HEK293 (cell line): Measurements from ENCODE around the gene C2CD4C.

Experiments used
- CTCF ChIA-PET: fragments of 350-600 bp; formaldehyde crosslinking; extraction: SDS; loops from one replicate; lab custom pipeline; 2021; ENCODE audit warnings: antibody characterized with exemption; lab: Yijun Ruan, JAX
- POLR2A ChIA-PET: fragments of 300-600 bp; formaldehyde crosslinking; extraction: SDS; loops from one replicate; lab custom pipeline; 2020; ENCODE audit warnings: antibody characterized with exemption, inconsistent platforms; lab: Yijun Ruan, JAX
- H3K27ac ChIP-seq: fragments of 200-500 bp; sonication (Bioruptor generic); 2 replicates; pipeline ENCODE4 v1.5.1; 2014; ENCODE audit warnings: low read depth, low read length, control low read depth, inconsistent platforms; ENCODE audit errors: extremely low read depth
- H3K36me3 ChIP-seq, 2 experiments: fragments of 200-500 bp in 1 of 2; sonication (Bioruptor generic) in 1 of 2; 1 replicate in 1 of 2; 2 replicates in 1 of 2; pipeline ENCODE4 v1.5.1; 2014 to 2017; ENCODE audit warnings: inconsistent platforms in 2 of 2, low read length in 2 of 2; ENCODE audit not compliant: control insufficient read depth in 2 of 2, insufficient read depth in 1 of 2
- H3K4me1 ChIP-seq: fragments of 200-500 bp; sonication (Bioruptor generic); 2 replicates; pipeline ENCODE4 v1.5.1; 2014; ENCODE audit warnings: mild to moderate bottlenecking, low read length, inconsistent platforms; ENCODE audit not compliant: control insufficient read depth, insufficient read depth
- H3K4me3 ChIP-seq: 2 replicates; pipeline ENCODE4 v1.5.1; 2011; ENCODE audit warnings: low read depth, mild to moderate bottlenecking, control low read depth, low read length, moderate library complexity
- H3K9me3 ChIP-seq: fragments of 200-500 bp; sonication (Bioruptor generic); 2 replicates; pipeline ENCODE4 v1.5.1; 2014; ENCODE audit warnings: low read depth, low read length, inconsistent platforms; ENCODE audit not compliant: control insufficient read depth, insufficient read depth
- BCL11A ChIP-seq: fragments of 450-650 bp; formaldehyde crosslinking; IDR thresholded peaks from 2 replicates; pipeline ENCODE4 v1.5.1; 2016; ENCODE audit warnings: low read depth, missing biosample characterization, missing genetic modification characterization
- KLF1 ChIP-seq: fragments of 450-650 bp; formaldehyde crosslinking; IDR thresholded peaks from 2 replicates; pipeline ENCODE4 v1.5.1; 2016; ENCODE audit warnings: missing biosample characterization, missing genetic modification characterization
- KLF16 ChIP-seq: fragments of 450-650 bp; formaldehyde crosslinking; IDR thresholded peaks from 2 replicates; pipeline ENCODE4 v1.5.1; 2017; ENCODE audit warnings: missing biosample characterization, missing genetic modification characterization
- MEIS1 ChIP-seq: sonication (generic); formaldehyde crosslinking; IDR thresholded peaks from 2 replicates; pipeline ENCODE4 v1.8.1; 2022; ENCODE audit warnings: missing genetic modification reagents, mild to moderate bottlenecking, borderline replicate concordance
- PRDM1 ChIP-seq: fragments of 450-650 bp; formaldehyde crosslinking; IDR thresholded peaks from 2 replicates; pipeline ENCODE4; 2016; ENCODE audit warnings: missing biosample characterization, missing genetic modification characterization
- REPIN1 ChIP-seq: fragments of 450-650 bp; formaldehyde crosslinking; IDR thresholded peaks from 2 replicates; pipeline ENCODE4 v1.5.1; 2017; ENCODE audit warnings: missing biosample characterization, missing genetic modification characterization, low read depth
- SP3 ChIP-seq: fragments of 450-650 bp; formaldehyde crosslinking; IDR thresholded peaks from 2 replicates; pipeline ENCODE4 v1.5.1; 2016; ENCODE audit warnings: missing biosample characterization, missing genetic modification characterization
- ZBTB17 ChIP-seq: fragments of 450-650 bp; formaldehyde crosslinking; IDR thresholded peaks from 2 replicates; pipeline ENCODE4 v1.5.1; 2016; ENCODE audit warnings: missing biosample characterization, missing genetic modification characterization
- ZNF24 ChIP-seq: fragments of 450-650 bp; formaldehyde crosslinking; IDR thresholded peaks from 2 replicates; pipeline ENCODE4 v1.5.1; 2016; ENCODE audit warnings: missing biosample characterization, missing genetic modification characterization
- ZNF324 ChIP-seq: fragments of 450-650 bp; formaldehyde crosslinking; IDR thresholded peaks from 2 replicates; pipeline ENCODE4 v1.5.1; 2016; ENCODE audit warnings: missing biosample characterization, missing genetic modification characterization
- ZNF366 ChIP-seq: fragments of 450-650 bp; formaldehyde crosslinking; conservative IDR thresholded peaks from 2 replicates; pipeline ENCODE4 v1.5.1; 2016; ENCODE audit warnings: missing biosample characterization, missing genetic modification characterization
- ZNF416 ChIP-seq: fragments of 450-650 bp; formaldehyde crosslinking; IDR thresholded peaks from 2 replicates; pipeline ENCODE4 v1.5.1; 2016; ENCODE audit warnings: missing biosample characterization, missing genetic modification characterization
- ZNF48 ChIP-seq: fragments of 450-650 bp; formaldehyde crosslinking; IDR thresholded peaks from 2 replicates; pipeline ENCODE4 v1.5.1; 2016; ENCODE audit warnings: missing biosample characterization, missing genetic modification characterization
- ZNF521 ChIP-seq: fragments of 450-650 bp; formaldehyde crosslinking; IDR thresholded peaks from 2 replicates; pipeline ENCODE4 v1.5.1; 2017; ENCODE audit warnings: missing biosample characterization, mild to moderate bottlenecking, missing genetic modification characterization
- ZNF776 ChIP-seq: fragments of 450-650 bp; formaldehyde crosslinking; IDR thresholded peaks from 2 replicates; pipeline ENCODE4 v1.5.0; 2017; ENCODE audit warnings: missing biosample characterization, missing genetic modification characterization, borderline replicate concordance
- ZNF792 ChIP-seq: fragments of 450-650 bp; formaldehyde crosslinking; IDR thresholded peaks from 2 replicates; pipeline ENCODE4 v1.5.1; 2016; ENCODE audit warnings: missing biosample characterization, missing genetic modification characterization
- TF ChIP-seq, protein P1 (sequence below): fragments of 450-650 bp; formaldehyde crosslinking; IDR thresholded peaks from 2 replicates; pipeline ENCODE4 v1.5.1; 2016; ENCODE audit warnings: missing biosample characterization, missing genetic modification characterization, borderline replicate concordance
- TF ChIP-seq, protein P2 (sequence below): fragments of 450-650 bp; IDR thresholded peaks from 2 replicates; pipeline ENCODE4 v1.5.1; 2018; ENCODE audit warnings: missing biosample characterization, missing genetic modification characterization
- TF ChIP-seq, protein P3 (sequence below): fragments of 450-650 bp; formaldehyde crosslinking; IDR thresholded peaks from 2 replicates; pipeline ENCODE4 v1.5.1; 2016; ENCODE audit warnings: missing biosample characterization, missing genetic modification characterization, low read depth
- TF ChIP-seq, protein P4 (sequence below): fragments of 450-650 bp; formaldehyde crosslinking; IDR thresholded peaks from 2 replicates; pipeline ENCODE4 v1.5.1; 2016; ENCODE audit warnings: missing biosample characterization, missing genetic modification characterization
- TF ChIP-seq, protein P5 (sequence below): fragments of 450-650 bp; formaldehyde crosslinking; IDR thresholded peaks from 2 replicates; pipeline ENCODE4 v1.5.1; 2017; ENCODE audit warnings: missing biosample characterization, missing genetic modification characterization
- TF ChIP-seq, protein P6 (sequence below): fragments of 450-650 bp; formaldehyde crosslinking; IDR thresholded peaks from 2 replicates; pipeline ENCODE4 v1.5.1; 2016; ENCODE audit warnings: missing biosample characterization, missing genetic modification characterization
- TF ChIP-seq, protein P7 (sequence below): fragments of 450-650 bp; formaldehyde crosslinking; IDR thresholded peaks from 2 replicates; pipeline ENCODE4 v1.5.1; 2016; ENCODE audit warnings: missing biosample characterization, missing genetic modification characterization

Gene C2CD4C

DNA sequence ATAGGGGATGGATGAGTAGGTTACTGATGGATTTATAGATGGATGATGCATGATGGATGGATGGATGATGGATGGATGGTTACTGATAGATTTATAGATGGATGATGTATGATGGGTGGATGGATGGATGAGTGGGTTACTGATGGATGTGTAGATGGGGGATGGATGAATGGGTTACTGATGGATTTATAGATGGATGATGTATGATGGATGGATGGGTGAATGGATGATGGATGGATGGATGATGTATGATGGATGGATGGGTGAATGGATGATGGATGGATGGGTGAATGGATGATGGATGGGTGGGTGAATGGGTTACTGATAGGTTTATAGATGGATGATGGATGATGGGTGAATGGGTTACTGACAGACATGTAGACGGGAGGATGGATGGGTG is 6.3 kb upstream of the C2CD4C start (continued):
- TF ChIP-seq, protein P1, sequence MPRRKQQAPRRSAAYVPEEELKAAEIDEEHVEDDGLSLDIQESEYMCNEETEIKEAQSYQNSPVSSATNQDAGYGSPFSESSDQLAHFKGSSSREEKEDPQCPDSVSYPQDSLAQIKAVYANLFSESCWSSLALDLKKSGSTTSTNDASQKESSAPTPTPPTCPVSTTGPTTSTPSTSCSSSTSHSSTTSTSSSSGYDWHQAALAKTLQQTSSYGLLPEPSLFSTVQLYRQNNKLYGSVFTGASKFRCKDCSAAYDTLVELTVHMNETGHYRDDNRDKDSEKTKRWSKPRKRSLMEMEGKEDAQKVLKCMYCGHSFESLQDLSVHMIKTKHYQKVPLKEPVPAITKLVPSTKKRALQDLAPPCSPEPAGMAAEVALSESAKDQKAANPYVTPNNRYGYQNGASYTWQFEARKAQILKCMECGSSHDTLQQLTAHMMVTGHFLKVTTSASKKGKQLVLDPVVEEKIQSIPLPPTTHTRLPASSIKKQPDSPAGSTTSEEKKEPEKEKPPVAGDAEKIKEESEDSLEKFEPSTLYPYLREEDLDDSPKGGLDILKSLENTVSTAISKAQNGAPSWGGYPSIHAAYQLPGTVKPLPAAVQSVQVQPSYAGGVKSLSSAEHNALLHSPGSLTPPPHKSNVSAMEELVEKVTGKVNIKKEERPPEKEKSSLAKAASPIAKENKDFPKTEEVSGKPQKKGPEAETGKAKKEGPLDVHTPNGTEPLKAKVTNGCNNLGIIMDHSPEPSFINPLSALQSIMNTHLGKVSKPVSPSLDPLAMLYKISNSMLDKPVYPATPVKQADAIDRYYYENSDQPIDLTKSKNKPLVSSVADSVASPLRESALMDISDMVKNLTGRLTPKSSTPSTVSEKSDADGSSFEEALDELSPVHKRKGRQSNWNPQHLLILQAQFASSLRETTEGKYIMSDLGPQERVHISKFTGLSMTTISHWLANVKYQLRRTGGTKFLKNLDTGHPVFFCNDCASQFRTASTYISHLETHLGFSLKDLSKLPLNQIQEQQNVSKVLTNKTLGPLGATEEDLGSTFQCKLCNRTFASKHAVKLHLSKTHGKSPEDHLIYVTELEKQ (tag by site-specific recombination): peak; percentile 87; the same call in 1 of the 2 replicates
- TF ChIP-seq, protein P2, sequence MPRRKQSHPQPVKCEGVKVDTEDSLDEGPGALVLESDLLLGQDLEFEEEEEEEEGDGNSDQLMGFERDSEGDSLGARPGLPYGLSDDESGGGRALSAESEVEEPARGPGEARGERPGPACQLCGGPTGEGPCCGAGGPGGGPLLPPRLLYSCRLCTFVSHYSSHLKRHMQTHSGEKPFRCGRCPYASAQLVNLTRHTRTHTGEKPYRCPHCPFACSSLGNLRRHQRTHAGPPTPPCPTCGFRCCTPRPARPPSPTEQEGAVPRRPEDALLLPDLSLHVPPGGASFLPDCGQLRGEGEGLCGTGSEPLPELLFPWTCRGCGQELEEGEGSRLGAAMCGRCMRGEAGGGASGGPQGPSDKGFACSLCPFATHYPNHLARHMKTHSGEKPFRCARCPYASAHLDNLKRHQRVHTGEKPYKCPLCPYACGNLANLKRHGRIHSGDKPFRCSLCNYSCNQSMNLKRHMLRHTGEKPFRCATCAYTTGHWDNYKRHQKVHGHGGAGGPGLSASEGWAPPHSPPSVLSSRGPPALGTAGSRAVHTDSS (tag by site-specific recombination): no peak
- TF ChIP-seq ZBTB17: peak; percentile 98
- peak; percentile 98 for TF ChIP-seq ZNF366 (tag by site-specific recombination)
- no peak for TF ChIP-seq MEIS1 (CRISPR knock-in tag)
- TF ChIP-seq BCL11A (tag by site-specific recombination): no peak
- TF ChIP-seq ZNF324: no peak
- no peak for TF ChIP-seq SP3 (tag by site-specific recombination)
- TF ChIP-seq ZNF776: no peak; the same call in 1 of the 2 replicates
- TF ChIP-seq PRDM1 (tag by site-specific recombination): no peak
- TF ChIP-seq, protein P3, sequence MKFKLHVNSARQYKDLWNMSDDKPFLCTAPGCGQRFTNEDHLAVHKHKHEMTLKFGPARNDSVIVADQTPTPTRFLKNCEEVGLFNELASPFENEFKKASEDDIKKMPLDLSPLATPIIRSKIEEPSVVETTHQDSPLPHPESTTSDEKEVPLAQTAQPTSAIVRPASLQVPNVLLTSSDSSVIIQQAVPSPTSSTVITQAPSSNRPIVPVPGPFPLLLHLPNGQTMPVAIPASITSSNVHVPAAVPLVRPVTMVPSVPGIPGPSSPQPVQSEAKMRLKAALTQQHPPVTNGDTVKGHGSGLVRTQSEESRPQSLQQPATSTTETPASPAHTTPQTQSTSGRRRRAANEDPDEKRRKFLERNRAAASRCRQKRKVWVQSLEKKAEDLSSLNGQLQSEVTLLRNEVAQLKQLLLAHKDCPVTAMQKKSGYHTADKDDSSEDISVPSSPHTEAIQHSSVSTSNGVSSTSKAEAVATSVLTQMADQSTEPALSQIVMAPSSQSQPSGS (tag by site-specific recombination): no peak

DNA sequence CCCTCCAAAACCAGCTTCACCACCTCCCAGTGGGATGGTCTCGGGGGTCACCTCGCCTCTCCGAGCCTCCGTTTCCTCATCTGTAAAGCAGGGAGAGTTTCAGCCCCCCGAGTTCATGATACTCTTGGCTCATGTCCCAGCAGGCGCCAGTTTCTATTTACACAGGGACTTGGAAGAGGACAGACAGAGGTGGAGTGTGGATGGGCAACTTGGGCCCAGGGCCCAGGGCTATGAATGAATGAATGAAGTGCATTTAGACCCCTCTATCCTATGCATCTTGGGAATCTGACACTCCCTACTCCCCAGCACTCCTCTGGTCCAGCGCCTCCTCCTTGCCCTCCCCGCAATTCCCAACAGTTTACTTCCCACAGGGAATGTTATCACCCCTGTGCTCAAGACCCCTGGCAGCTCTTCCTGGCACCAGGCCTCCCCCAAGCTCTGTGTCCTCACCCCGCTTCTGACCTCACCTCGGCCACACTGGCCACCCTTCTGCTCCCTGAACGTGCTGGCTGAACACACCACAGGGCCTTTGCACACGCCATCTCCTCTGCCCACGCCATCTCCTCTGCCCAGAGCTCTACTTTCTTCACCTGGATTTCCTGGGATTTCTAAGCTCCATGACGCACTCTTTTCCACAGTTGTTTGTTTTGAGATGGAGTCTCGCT is 4.9 kb upstream of the C2CD4C start:
- Histone ChIP-seq H3K4me3 (no peak overlapping the region), H3K27ac (no peak overlapping the region), H3K4me1 (peaks cover 3% of the 10 kb centered on the region; the same call in 1 of the 2 replicates), H3K9me3 (no peaks in the 10 kb centered on the region), H3K36me3 (peaks cover 0 to 11% of the 10 kb centered on the region in 2 experiments; a peak in 1 of 3 replicates)
- ChIA-PET POLR2A (interaction anchor here (0.5 kb wide), 1 partner anchor 66 kb away, joined by 6 read pairs; no protein-coding TSS in a partner anchor), CTCF (interaction anchor here (0.5 to 0.7 kb wide), 3 partner anchors 29 to 66 kb away, joined by 3 to 4 read pairs (median 3); no protein-coding TSS in a partner anchor)
- TF ChIP-seq, protein P4, sequence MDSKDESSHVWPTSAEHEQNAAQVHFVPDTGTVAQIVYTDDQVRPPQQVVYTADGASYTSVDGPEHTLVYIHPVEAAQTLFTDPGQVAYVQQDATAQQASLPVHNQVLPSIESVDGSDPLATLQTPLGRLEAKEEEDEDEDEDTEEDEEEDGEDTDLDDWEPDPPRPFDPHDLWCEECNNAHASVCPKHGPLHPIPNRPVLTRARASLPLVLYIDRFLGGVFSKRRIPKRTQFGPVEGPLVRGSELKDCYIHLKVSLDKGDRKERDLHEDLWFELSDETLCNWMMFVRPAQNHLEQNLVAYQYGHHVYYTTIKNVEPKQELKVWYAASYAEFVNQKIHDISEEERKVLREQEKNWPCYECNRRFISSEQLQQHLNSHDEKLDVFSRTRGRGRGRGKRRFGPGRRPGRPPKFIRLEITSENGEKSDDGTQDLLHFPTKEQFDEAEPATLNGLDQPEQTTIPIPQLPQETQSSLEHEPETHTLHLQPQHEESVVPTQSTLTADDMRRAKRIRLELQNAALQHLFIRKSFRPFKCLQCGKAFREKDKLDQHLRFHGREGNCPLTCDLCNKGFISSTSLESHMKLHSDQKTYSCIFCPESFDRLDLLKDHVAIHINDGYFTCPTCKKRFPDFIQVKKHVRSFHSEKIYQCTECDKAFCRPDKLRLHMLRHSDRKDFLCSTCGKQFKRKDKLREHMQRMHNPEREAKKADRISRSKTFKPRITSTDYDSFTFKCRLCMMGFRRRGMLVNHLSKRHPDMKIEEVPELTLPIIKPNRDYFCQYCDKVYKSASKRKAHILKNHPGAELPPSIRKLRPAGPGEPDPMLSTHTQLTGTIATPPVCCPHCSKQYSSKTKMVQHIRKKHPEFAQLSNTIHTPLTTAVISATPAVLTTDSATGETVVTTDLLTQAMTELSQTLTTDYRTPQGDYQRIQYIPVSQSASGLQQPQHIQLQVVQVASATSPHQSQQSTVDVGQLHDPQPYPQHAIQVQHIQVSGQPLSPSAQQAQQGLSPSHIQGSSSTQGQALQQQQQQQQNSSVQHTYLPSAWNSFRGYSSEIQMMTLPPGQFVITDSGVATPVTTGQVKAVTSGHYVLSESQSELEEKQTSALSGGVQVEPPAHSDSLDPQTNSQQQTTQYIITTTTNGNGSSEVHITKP (tag by site-specific recombination): no peak
- TF ChIP-seq, protein P5, sequence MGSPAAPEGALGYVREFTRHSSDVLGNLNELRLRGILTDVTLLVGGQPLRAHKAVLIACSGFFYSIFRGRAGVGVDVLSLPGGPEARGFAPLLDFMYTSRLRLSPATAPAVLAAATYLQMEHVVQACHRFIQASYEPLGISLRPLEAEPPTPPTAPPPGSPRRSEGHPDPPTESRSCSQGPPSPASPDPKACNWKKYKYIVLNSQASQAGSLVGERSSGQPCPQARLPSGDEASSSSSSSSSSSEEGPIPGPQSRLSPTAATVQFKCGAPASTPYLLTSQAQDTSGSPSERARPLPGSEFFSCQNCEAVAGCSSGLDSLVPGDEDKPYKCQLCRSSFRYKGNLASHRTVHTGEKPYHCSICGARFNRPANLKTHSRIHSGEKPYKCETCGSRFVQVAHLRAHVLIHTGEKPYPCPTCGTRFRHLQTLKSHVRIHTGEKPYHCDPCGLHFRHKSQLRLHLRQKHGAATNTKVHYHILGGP: no peak
- TF ChIP-seq KLF1: no peak
- TF ChIP-seq, protein P6, sequence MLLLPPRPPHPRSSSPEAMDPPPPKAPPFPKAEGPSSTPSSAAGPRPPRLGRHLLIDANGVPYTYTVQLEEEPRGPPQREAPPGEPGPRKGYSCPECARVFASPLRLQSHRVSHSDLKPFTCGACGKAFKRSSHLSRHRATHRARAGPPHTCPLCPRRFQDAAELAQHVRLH (tag by site-specific recombination): no peak
- no peak for TF ChIP-seq REPIN1 (tag by site-specific recombination)
- peak; percentile 52; the same call in 1 of the 2 replicates for TF ChIP-seq ZNF24 (tag by site-specific recombination)
- TF ChIP-seq ZNF416 (tag by site-specific recombination): no peak
- no peak for TF ChIP-seq ZNF521
- TF ChIP-seq, protein P7, sequence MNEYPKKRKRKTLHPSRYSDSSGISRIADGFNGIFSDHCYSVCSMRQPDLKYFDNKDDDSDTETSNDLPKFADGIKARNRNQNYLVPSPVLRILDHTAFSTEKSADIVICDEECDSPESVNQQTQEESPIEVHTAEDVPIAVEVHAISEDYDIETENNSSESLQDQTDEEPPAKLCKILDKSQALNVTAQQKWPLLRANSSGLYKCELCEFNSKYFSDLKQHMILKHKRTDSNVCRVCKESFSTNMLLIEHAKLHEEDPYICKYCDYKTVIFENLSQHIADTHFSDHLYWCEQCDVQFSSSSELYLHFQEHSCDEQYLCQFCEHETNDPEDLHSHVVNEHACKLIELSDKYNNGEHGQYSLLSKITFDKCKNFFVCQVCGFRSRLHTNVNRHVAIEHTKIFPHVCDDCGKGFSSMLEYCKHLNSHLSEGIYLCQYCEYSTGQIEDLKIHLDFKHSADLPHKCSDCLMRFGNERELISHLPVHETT (tag by site-specific recombination): no peak
- no peak for TF ChIP-seq ZNF792
- TF ChIP-seq ZNF48: no peak
- no peak for TF ChIP-seq KLF16
